ENCODE results near the gene SKAP1. TPM values are rescaled to one million over a fixed set of nuclear protein-coding genes. Genes with fewer than 3 reads are reported as not detected.
A peak's percentile ranks its signal among the peaks of the same experiment; 100 is the strongest.
"Not testable (repeated sequence)": the region's sequence is repeated elsewhere in the genome, so short reads cannot be mapped to it uniquely, and the experiment has no call there.

SKAP1 gene
- total and polyA plus RNA-seq, 4 donors: 4.4 to 36.1 (median 24.7) TPM

- no CpG with 5 or more reads among the region's 1 CpG for WGBS (ENCODE audit: insufficient coverage)
- H3K4me3 ChIP-seq (ENCODE audit: low read depth, low read length): no peak overlapping the region
- no peaks in the 10 kb centered on the region for H3K36me3 ChIP-seq (ENCODE audit: control insufficient read depth, insufficient read depth, low read length)
- peak in 1 of 6 donors; percentile 18 for DNase-seq (ENCODE audit: low read depth in 4 of 6, low spot score in 6 of 6)
- H3K9me3 ChIP-seq (ENCODE audit: control insufficient read depth, insufficient read depth, low read length): no peaks in the 10 kb centered on the region
- no peaks in the 10 kb centered on the region for H3K4me1 ChIP-seq (ENCODE audit: control insufficient read depth, insufficient read depth, low read length)
- peaks cover 2% of the 10 kb centered on the region for H3K27me3 ChIP-seq (ENCODE audit: control insufficient read depth, insufficient read depth, low read length)
- H3K27ac ChIP-seq (ENCODE audit: low read depth, low read length): no peak overlapping the region
Measured at GRCh38 chr17:48357779-48358602, 72.0 kb downstream of the SKAP1 start.

GRCh38 chr17:48356866-48357265, 73.1 kb downstream of the SKAP1 start:
- Histone ChIP-seq H3K36me3 (ENCODE audit: control insufficient read depth, insufficient read depth, low read length) (no peaks in the 10 kb centered on the region), H3K4me1 (ENCODE audit: control insufficient read depth, insufficient read depth, low read length) (no peaks in the 10 kb centered on the region), H3K4me3 (ENCODE audit: low read depth, low read length) (no peak overlapping the region), H3K27me3 (ENCODE audit: control insufficient read depth, insufficient read depth, low read length) (peaks cover 2% of the 10 kb centered on the region), H3K9me3 (ENCODE audit: control insufficient read depth, insufficient read depth, low read length) (no peaks in the 10 kb centered on the region), H3K27ac (ENCODE audit: low read depth, low read length) (no peak overlapping the region)
- no CpG with 5 or more reads among the region's 2 CpGs for WGBS (ENCODE audit: insufficient coverage)
- no peak for DNase-seq (ENCODE audit: low read depth in 4 of 6, low spot score in 6 of 6)

DNA sequence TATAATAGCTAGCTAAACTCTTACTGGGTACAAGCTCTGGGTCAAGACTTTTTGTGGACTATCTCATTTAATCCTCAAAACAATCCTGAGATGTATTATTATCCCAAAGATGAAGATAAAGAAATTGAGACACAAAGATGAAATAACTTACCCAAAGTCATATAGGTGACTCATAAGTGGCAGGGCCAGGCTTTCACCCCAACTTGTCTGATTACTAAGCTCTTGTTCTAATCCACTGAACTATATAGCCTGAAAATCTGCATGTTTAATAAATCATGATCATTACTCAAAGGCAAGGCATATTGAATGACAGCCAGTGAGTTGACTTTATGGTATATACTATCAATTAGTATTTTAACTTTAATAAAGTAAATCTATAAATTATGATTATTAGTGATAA, 77.4 kb downstream of the SKAP1 start:
- Histone ChIP-seq H3K36me3 (ENCODE audit: control insufficient read depth, insufficient read depth, low read length) (no peaks in the 10 kb centered on the region), H3K9me3 (ENCODE audit: control insufficient read depth, insufficient read depth, low read length) (no peaks in the 10 kb centered on the region), H3K4me1 (ENCODE audit: control insufficient read depth, insufficient read depth, low read length) (no peaks in the 10 kb centered on the region), H3K4me3 (ENCODE audit: low read depth, low read length) (no peak overlapping the region), H3K27ac (ENCODE audit: low read depth, low read length) (no peak overlapping the region), H3K27me3 (ENCODE audit: control insufficient read depth, insufficient read depth, low read length) (no peaks in the 10 kb centered on the region)
- no peak for DNase-seq (ENCODE audit: low read depth in 4 of 6, low spot score in 6 of 6)

DNA sequence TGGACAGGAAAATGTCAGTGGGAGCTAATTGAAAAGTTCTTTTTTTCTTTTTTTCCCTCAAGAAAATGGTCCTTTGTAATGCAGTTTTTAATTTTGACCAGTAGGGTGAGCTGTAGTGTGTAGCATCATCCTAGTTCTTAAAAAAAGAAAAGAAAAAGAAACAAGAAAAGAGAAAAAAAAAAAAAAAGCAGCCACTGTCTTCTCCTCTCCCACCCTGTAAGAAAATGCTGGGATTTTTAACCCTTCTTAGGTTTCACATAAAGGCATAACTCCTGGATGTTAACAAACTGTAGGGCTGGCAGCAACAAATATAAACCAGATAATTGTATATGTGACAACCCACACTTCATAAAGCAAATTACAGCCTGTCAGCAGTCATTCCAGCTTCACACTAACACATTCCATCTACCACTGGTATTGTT, 78.1 kb downstream of the SKAP1 start:
- peak in 2 of 6 donors; percentile 78 to 92 for DNase-seq (ENCODE audit: low read depth in 4 of 6, low spot score in 6 of 6)
- H3K9me3 ChIP-seq (ENCODE audit: control insufficient read depth, insufficient read depth, low read length): no peaks in the 10 kb centered on the region
- no peaks in the 10 kb centered on the region for H3K36me3 ChIP-seq (ENCODE audit: control insufficient read depth, insufficient read depth, low read length)
- no peak overlapping the region for H3K27ac ChIP-seq (ENCODE audit: low read depth, low read length)
- H3K27me3 ChIP-seq (ENCODE audit: control insufficient read depth, insufficient read depth, low read length): no peaks in the 10 kb centered on the region
- H3K4me1 ChIP-seq (ENCODE audit: control insufficient read depth, insufficient read depth, low read length): no peaks in the 10 kb centered on the region
- H3K4me3 ChIP-seq (ENCODE audit: low read depth, low read length): no peak overlapping the region

- DNase-seq (ENCODE audit: low read depth in 4 of 6, low spot score in 6 of 6): no peak
- no peak overlapping the region for H3K27ac ChIP-seq (ENCODE audit: low read depth, low read length)
- H3K4me3 ChIP-seq (ENCODE audit: low read depth, low read length): no peak overlapping the region
- no peaks in the 10 kb centered on the region for H3K27me3 ChIP-seq (ENCODE audit: control insufficient read depth, insufficient read depth, low read length)
- no peaks in the 10 kb centered on the region for H3K9me3 ChIP-seq (ENCODE audit: control insufficient read depth, insufficient read depth, low read length)
- H3K36me3 ChIP-seq (ENCODE audit: control insufficient read depth, insufficient read depth, low read length): no peaks in the 10 kb centered on the region
- H3K4me1 ChIP-seq (ENCODE audit: control insufficient read depth, insufficient read depth, low read length): no peaks in the 10 kb centered on the region
Measured at GRCh38 chr17:48348352-48348751, 81.7 kb downstream of the SKAP1 start.

DNA sequence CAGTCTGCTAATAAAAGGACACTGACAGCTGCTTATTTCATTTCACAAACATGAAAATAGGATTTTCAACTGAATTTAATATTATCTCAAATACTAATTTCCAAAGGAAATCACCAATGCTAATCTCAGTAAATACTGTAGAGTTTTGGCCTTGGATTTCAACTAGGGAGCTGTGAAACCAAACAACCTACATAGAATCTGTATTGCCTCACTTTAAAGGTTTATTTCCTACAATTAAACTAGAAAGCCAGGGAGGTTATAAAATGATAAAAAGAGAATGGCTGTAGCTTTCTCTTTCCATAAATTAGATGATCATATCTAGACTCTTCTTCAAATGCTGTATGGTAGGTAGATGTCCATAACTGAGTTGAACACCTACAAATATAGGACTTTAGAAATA, 82.8 kb downstream of the SKAP1 start:
- no peak overlapping the region for H3K27ac ChIP-seq (ENCODE audit: low read depth, low read length)
- no peaks in the 10 kb centered on the region for H3K27me3 ChIP-seq (ENCODE audit: control insufficient read depth, insufficient read depth, low read length)
- H3K9me3 ChIP-seq (ENCODE audit: control insufficient read depth, insufficient read depth, low read length): no peaks in the 10 kb centered on the region
- peak in 1 of 6 donors; percentile 62 for DNase-seq (ENCODE audit: low read depth in 4 of 6, low spot score in 6 of 6)
- no peaks in the 10 kb centered on the region for H3K36me3 ChIP-seq (ENCODE audit: control insufficient read depth, insufficient read depth, low read length)
- H3K4me1 ChIP-seq (ENCODE audit: control insufficient read depth, insufficient read depth, low read length): no peaks in the 10 kb centered on the region
- no peak overlapping the region for H3K4me3 ChIP-seq (ENCODE audit: low read depth, low read length)

DNA sequence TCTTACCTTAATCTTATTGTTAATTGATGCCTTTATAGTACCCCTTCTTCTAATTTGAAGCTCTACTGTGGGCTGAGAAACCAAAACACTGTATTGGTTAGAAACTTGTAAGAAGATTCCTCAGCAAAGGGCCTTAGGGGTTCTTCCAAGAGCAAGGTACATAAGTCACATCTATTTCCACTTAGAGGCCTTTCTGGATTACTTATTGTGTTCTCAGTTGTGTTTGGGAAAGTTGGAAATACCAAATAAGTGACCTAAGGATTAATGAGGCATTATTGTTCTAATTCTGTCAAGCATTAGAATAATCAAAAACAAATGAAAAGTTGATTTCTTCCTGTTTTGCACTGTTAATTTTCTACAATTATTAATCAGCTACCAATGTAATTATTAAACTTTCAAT, 85.8 kb downstream of the SKAP1 start:
- H3K4me1 ChIP-seq (ENCODE audit: control insufficient read depth, insufficient read depth, low read length): no peaks in the 10 kb centered on the region
- H3K4me3 ChIP-seq (ENCODE audit: low read depth, low read length): no peak overlapping the region
- H3K9me3 ChIP-seq (ENCODE audit: control insufficient read depth, insufficient read depth, low read length): no peaks in the 10 kb centered on the region
- no peak overlapping the region for H3K27ac ChIP-seq (ENCODE audit: low read depth, low read length)
- no peak for DNase-seq (ENCODE audit: low read depth in 4 of 6, low spot score in 6 of 6)
- no peaks in the 10 kb centered on the region for H3K27me3 ChIP-seq (ENCODE audit: control insufficient read depth, insufficient read depth, low read length)
- no peaks in the 10 kb centered on the region for H3K36me3 ChIP-seq (ENCODE audit: control insufficient read depth, insufficient read depth, low read length)

DNA sequence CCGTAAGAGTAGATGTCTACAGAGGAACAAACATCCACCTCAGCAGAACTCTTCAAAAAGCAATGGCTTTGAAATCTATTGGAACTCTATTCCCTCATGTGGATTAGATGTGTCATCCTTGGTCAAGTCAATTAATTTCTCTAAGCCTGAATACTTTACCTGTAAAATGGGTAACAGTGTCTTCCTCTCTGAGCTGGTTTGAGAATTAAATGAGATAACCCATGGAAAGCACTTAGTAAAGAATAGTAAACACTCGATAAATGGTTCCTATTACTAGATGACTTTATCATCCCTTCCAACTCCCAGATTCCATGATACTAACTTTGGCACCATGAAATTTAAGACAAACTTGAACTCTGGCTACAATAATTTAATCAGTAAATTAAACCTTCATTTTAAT, 89.1 kb downstream of the SKAP1 start:
- H3K27me3 ChIP-seq (ENCODE audit: control insufficient read depth, insufficient read depth, low read length): no peaks in the 10 kb centered on the region
- WGBS (ENCODE audit: insufficient coverage): no CpG with 5 or more reads among the region's 2 CpGs
- no peak overlapping the region for H3K27ac ChIP-seq (ENCODE audit: low read depth, low read length)

GRCh38 chr17:48338720-48339119, 91.3 kb downstream of the SKAP1 start:
- no peaks in the 10 kb centered on the region for H3K36me3 ChIP-seq (ENCODE audit: control insufficient read depth, insufficient read depth, low read length)
- no peaks in the 10 kb centered on the region for H3K9me3 ChIP-seq (ENCODE audit: control insufficient read depth, insufficient read depth, low read length)
- no peak for DNase-seq (ENCODE audit: low read depth in 4 of 6, low spot score in 6 of 6)
- no peak overlapping the region for H3K27ac ChIP-seq (ENCODE audit: low read depth, low read length)
- H3K27me3 ChIP-seq (ENCODE audit: control insufficient read depth, insufficient read depth, low read length): no peaks in the 10 kb centered on the region
- WGBS (ENCODE audit: insufficient coverage): no CpG with 5 or more reads among the region's 2 CpGs
- H3K4me3 ChIP-seq (ENCODE audit: low read depth, low read length): no peak overlapping the region
- H3K4me1 ChIP-seq (ENCODE audit: control insufficient read depth, insufficient read depth, low read length): no peaks in the 10 kb centered on the region

More for the DNA sequence above, 89.1 kb downstream of the SKAP1 start:
- H3K4me1 ChIP-seq (ENCODE audit: control insufficient read depth, insufficient read depth, low read length): no peaks in the 10 kb centered on the region
- no peaks in the 10 kb centered on the region for H3K9me3 ChIP-seq (ENCODE audit: control insufficient read depth, insufficient read depth, low read length)
- no peaks in the 10 kb centered on the region for H3K36me3 ChIP-seq (ENCODE audit: control insufficient read depth, insufficient read depth, low read length)
- DNase-seq (ENCODE audit: low read depth in 4 of 6, low spot score in 6 of 6): no peak
- no peak overlapping the region for H3K4me3 ChIP-seq (ENCODE audit: low read depth, low read length)

- H3K4me1 ChIP-seq (ENCODE audit: control insufficient read depth, insufficient read depth, low read length); H3K9me3 ChIP-seq (ENCODE audit: control insufficient read depth, insufficient read depth, low read length); DNase-seq (ENCODE audit: low read depth in 4 of 6, low spot score in 6 of 6); H3K36me3 ChIP-seq (ENCODE audit: control insufficient read depth, insufficient read depth, low read length); H3K27me3 ChIP-seq (ENCODE audit: control insufficient read depth, insufficient read depth, low read length); H3K27ac ChIP-seq (ENCODE audit: low read depth, low read length); H3K4me3 ChIP-seq (ENCODE audit: low read depth, low read length): not testable (repeated sequence)
- WGBS (ENCODE audit: insufficient coverage): no CpG with 5 or more reads among the region's 2 CpGs
Measured at GRCh38 chr17:48337903-48338302, 92.1 kb downstream of the SKAP1 start.
